ENCODE results near the gene SP3. TPM values are rescaled to one million over a fixed set of nuclear protein-coding genes. Genes with fewer than 3 reads are reported as not detected.

SP3 gene
- total RNA-seq, 2 donors from 2014 or later: 33.2 to 45.0 TPM

DNA sequence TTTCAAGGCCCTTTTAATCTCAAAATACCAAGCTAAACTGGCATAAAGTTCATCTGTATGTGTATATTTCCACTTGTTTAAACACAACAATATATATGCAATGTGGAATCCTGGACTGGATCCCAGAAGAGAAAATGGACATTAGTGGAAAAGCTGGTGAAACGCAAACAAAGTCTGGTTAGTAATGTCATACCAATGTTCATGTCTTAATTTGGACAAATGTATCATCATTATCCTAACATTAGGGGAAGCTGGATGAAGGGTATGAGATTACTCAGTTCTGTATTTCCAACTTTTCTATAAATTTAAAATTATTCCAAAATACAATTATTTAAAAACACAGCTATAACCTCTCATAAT, 3.8 kb downstream of the SP3 start:
- H3K27ac ChIP-seq: no peak overlapping the region
- no peaks in the 10 kb centered on the region for H3K36me3 ChIP-seq
- no peaks in the 10 kb centered on the region for H3K9me3 ChIP-seq
- TF ChIP-seq, protein P1, sequence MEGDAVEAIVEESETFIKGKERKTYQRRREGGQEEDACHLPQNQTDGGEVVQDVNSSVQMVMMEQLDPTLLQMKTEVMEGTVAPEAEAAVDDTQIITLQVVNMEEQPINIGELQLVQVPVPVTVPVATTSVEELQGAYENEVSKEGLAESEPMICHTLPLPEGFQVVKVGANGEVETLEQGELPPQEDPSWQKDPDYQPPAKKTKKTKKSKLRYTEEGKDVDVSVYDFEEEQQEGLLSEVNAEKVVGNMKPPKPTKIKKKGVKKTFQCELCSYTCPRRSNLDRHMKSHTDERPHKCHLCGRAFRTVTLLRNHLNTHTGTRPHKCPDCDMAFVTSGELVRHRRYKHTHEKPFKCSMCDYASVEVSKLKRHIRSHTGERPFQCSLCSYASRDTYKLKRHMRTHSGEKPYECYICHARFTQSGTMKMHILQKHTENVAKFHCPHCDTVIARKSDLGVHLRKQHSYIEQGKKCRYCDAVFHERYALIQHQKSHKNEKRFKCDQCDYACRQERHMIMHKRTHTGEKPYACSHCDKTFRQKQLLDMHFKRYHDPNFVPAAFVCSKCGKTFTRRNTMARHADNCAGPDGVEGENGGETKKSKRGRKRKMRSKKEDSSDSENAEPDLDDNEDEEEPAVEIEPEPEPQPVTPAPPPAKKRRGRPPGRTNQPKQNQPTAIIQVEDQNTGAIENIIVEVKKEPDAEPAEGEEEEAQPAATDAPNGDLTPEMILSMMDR (IDR thresholded peaks at IDR 0.05): no peak
- H3K4me3 ChIP-seq: no peak overlapping the region
- no peak for DNase-seq (ENCODE audit: low spot score)
- no peaks in the 10 kb centered on the region for H3K27me3 ChIP-seq
- peaks cover 0 to 54% of the 10 kb centered on the region in 2 donors for H3K4me1 ChIP-seq

DNA sequence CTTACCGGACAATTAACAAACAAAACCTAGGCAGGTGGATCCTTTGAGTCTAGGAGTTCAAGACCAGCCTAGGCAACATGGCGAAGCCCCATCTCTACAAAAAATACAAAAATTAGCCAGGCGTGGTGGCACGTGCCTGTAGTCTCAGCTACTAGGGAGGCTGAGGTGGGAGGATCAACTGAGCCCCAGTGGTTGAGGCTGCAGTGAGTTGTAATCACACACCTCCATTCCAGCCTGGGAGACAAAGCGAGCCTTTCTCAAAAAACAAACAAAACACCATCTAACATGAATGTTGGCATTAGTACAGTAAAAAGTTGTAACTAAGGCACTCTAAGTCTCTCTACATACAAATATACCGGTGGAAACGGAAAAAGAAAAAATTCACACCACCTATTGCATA, 5.3 kb downstream of the SP3 start:
- H3K4me1 ChIP-seq: peaks cover 0 to 61% of the 10 kb centered on the region in 2 donors
- DNase-seq (ENCODE audit: low spot score): no peak
- TF ChIP-seq, protein P1 (IDR thresholded peaks at IDR 0.05): no peak
- no peak overlapping the region for H3K27ac ChIP-seq
- H3K27me3 ChIP-seq: no peaks in the 10 kb centered on the region
- H3K36me3 ChIP-seq: peaks cover 14% of the 10 kb centered on the region
- H3K9me3 ChIP-seq: no peaks in the 10 kb centered on the region
- H3K4me3 ChIP-seq: no peak overlapping the region

DNA sequence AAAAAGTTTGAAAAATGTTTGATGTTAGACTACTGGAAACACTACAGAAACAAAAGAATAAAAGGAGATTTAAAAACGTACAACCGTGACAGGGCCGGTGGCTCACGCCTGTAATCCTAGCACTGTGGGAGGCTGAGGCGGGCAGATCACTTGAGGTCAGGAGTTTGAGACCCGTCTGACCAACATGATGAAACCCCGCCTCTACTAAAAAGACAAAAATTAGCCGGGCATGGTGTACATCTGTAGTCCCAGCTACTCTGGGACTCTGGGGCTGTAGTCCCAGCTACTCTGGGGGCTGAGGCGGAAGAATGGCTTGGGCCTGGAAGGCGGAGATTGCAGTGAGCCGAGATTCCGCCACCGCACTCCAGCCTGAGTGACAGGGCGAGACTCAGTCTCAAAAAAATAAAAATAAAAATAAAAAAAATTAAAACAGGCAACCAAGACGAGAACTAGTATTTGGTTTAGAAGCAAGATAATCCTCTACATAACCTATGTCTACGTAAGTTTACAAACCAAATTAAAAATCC, 5.8 kb downstream of the SP3 start:
- no peaks in the 10 kb centered on the region for H3K9me3 ChIP-seq
- H3K27me3 ChIP-seq: no peaks in the 10 kb centered on the region
- no peak overlapping the region for H3K27ac ChIP-seq
- no peak overlapping the region for H3K4me3 ChIP-seq
- TF ChIP-seq, protein P1 (IDR thresholded peaks at IDR 0.05): no peak
- no peak for DNase-seq (ENCODE audit: low spot score)
- H3K4me1 ChIP-seq: peaks cover 0 to 65% of the 10 kb centered on the region in 2 donors
- peaks cover 18% of the 10 kb centered on the region for H3K36me3 ChIP-seq

DNA sequence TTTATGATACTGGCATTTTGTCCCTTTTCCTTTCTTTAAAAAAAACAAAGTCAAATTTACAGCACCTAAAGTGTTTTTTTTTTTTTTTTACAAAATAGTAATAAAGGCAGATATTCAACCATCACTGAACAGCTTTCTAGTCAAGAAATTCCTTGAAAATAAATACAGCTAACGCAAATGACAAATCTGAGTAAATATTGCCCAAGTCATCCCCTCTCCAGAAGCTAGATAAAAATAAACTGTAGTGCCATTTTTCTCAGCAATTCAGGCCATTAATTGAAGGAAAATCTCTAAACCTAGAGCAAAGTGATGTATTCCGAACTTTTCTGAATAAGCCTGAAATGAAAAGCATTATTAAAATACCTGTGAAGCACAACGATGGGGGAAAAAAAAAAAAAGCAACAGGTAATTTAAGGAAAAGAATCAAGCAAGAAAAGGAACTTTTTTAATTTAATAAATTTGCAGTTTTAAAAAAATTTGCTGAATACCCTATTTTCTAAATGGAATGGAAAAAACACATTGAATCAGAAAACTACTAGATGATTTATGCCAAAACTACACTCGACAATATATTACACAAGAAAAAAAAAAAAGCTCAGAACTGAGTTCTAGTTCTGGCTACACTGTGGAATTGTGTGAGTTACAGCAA, 6.9 kb downstream of the SP3 start:
- no peak overlapping the region for H3K4me3 ChIP-seq
- peaks cover 19% of the 10 kb centered on the region for H3K36me3 ChIP-seq
- DNase-seq (ENCODE audit: low spot score): no peak
- TF ChIP-seq, protein P1 (IDR thresholded peaks at IDR 0.05): no peak
- no peak overlapping the region for H3K27ac ChIP-seq
- no peaks in the 10 kb centered on the region for H3K27me3 ChIP-seq
- H3K4me1 ChIP-seq: peaks cover 0 to 76% of the 10 kb centered on the region in 2 donors
- no peaks in the 10 kb centered on the region for H3K9me3 ChIP-seq

DNA sequence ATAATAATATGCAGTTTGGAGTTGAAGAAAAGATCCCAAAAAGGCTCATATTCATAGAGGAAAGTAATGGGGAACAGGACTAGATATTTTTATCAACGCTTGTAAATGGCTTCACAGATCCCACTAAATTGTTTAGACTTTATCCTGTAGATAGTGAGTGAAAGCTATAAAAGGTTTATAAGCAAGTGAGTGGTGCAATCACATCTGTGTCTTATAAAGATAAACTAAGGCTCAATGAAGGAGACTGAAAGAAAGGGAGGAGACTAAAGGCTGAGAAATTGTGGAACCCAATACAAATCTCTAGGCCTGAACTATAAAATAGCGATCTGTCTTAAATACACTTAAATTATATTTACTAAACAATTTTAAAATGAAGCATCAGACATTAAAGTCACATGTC, 7.7 kb downstream of the SP3 start:
- no peak for DNase-seq (ENCODE audit: low spot score)
- peaks cover 0 to 76% of the 10 kb centered on the region in 2 donors for H3K4me1 ChIP-seq
- H3K27ac ChIP-seq: no peak overlapping the region
- peaks cover 25% of the 10 kb centered on the region for H3K36me3 ChIP-seq
- no peak overlapping the region for H3K4me3 ChIP-seq
- no peaks in the 10 kb centered on the region for H3K9me3 ChIP-seq
- no peaks in the 10 kb centered on the region for H3K27me3 ChIP-seq
- TF ChIP-seq, protein P1 (IDR thresholded peaks at IDR 0.05): no peak

DNA sequence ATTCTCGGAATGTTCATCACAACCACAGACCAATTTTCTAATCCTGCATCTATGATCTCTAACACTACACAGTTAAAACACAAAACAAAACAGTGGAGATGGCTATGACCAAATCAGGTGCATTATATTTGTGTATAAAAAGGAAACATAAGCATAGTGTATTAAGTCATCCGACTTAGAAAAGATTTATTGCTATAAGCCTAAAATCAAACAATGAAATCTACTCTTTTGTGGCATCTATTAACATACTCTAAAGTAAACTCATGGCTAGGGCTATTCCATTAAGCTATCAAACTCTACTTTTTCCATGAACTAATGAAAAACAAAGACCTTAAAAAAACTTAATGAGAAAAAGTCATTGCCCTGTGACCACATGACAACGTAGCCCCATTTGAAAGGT, 8.7 kb downstream of the SP3 start:
- DNase-seq (ENCODE audit: low spot score): no peak
- H3K4me1 ChIP-seq: peaks cover 0 to 74% of the 10 kb centered on the region in 2 donors
- no peak overlapping the region for H3K27ac ChIP-seq
- TF ChIP-seq, protein P1 (IDR thresholded peaks at IDR 0.05): no peak
- no peak overlapping the region for H3K4me3 ChIP-seq
- H3K27me3 ChIP-seq: no peaks in the 10 kb centered on the region
- peaks cover 25% of the 10 kb centered on the region for H3K36me3 ChIP-seq
- no peaks in the 10 kb centered on the region for H3K9me3 ChIP-seq

Measured in right atrium auricular region (tissue), 2 donors.